Left lobe of liver (tissue), 2 donors: Measurements from ENCODE around the gene C1RL. TPM values are rescaled to one million over a fixed set of nuclear protein-coding genes. Genes with fewer than 3 reads are reported as not detected.
"Not testable (repeated sequence)": the region's sequence is repeated elsewhere in the genome, so short reads cannot be mapped to it uniquely, and the experiment has no call there.

Experiments
- ATAC-seq: fragments of 200-7000 bp; cut with Tn5 transposase; one replicate; pipeline ENCODE4 v1.9.1; 2020; ENCODE audit warnings: mild to moderate bottlenecking, moderate library complexity
- DNase-seq: peaks from one replicate; pipeline ENCODE4 v3.0.0-alpha.2; 2020; ENCODE audit warnings: low spot score
- total RNA-seq: library from RNA; stranded (reverse); gene quantifications from one replicate; pipeline ENCODE4 v1.2.1, GENCODE V29; 2021
- donor health status: DM: no; HTN: no; CAD: no; lungs with moderate emphysema.
- donor health status: DM: no; HTN: yes; CAD: no.

C1RL gene
- total RNA-seq, 1 donor from 2014 or later = 243 TPM

GRCh38 chr12:7117670-7118069, 8.7 kb upstream of the C1RL start:
- DNase-seq = no peak
- peak; percentile 9 for ATAC-seq

- DNase-seq = no peak
- ATAC-seq = no peak
Observed at GRCh38 chr12:7116916-7117315, 7.9 kb upstream of the C1RL start.

- no peak for ATAC-seq
- no peak for DNase-seq
Observed at GRCh38 chr12:7116196-7116595, 7.2 kb upstream of the C1RL start.

DNA sequence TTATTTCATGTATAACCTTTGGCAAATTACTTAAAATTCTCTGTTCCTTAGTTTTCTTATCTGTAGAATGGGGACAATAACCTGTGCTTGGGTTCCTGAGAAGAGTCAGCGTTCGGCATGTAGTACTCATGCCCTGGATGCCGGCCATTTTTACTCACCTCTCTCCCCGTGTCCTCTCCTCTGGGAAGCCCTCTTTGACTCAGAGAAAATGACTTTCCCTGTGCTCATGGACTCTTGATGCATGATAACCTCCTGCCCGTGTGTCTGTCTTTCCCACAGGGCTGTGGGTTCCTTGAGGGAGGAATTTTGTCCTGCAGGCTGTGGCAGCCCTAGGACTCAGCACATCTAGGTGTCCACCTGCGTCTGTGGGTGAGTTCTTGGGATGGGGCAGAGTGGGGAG, 5.8 kb upstream of the C1RL start:
- DNase-seq = peak; percentile 33
- no peak for ATAC-seq

GRCh38 chr12:7114008-7114407, 5.0 kb upstream of the C1RL start:
- ATAC-seq (no peak), DNase-seq (peak; percentile 42)

DNA sequence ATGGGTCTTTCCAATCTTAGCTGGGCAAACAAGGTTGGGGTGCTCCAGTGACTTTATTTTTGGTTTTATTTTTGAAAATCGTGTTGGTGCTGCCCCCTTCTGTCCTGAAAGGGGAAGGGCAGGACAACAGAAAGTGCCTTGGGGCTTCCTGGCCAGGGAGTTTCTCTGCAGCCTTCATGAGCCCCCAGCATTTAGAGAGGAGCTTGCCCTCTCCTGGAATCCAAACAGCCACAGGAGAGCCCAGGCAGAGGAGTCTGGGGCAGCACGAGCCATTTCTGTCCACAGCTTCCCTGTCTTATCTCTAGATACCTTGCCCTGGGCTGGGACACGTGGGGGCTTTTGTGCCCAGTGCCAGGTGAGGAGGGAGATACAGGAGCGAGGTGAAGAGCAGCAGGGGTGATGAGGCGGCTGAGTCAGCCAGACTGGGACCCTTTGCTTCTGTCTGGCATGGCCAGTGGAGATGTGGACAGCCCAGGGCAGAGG, 4.4 kb upstream of the C1RL start:
- DNase-seq (no peak), ATAC-seq (peak; percentile 46)

DNA sequence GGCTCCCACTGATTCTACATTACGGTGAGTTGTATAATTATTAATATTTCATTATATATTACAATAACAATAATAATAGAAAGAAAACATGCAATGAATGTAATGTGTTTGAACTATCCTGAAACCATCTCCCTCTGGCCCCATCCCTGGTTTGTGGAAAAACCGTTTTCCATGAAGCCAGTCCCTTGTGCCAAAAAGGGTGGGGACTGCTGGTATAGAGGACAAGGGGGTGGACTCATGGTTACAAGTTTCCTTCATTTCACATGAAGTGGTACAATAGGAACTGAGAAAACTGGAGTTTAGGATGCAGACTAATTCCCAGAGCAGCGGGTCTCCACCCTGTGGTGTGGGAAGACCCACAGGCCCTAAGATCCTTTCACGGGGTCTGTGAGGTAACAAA, 3.0 kb upstream of the C1RL start:
- ATAC-seq = no peak
- no peak for DNase-seq

DNA sequence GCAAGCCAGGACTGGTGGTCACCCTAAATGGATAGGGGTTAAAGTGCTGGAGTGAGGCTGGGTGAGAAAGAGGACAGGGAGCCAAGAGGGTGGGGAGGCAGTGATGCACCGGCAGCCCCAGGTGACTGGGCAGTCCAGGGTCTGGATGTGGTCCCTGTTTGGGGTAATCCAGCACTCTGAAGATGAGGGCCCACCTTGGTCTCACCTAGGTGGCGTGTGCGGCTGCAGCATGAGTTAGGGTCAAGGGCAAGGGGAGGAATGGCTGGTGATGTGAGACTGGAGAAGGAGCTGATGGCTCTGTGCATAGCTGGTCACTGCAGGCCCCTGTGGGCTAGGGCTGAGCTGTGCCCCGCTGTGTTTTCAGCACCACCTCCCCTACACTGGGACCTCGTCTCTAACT, 1.6 kb upstream of the C1RL start:
- DNase-seq = no peak
- ATAC-seq = no peak

GRCh38 chr12:7109572-7109920, 532 bp upstream of the C1RL start:
- no peak for ATAC-seq
- DNase-seq = no peak

GRCh38 chr12:7108003-7108795, 815 bp downstream of the C1RL start:
- DNase-seq = peak; percentile 82
- peak; percentile 77 for ATAC-seq

DNA sequence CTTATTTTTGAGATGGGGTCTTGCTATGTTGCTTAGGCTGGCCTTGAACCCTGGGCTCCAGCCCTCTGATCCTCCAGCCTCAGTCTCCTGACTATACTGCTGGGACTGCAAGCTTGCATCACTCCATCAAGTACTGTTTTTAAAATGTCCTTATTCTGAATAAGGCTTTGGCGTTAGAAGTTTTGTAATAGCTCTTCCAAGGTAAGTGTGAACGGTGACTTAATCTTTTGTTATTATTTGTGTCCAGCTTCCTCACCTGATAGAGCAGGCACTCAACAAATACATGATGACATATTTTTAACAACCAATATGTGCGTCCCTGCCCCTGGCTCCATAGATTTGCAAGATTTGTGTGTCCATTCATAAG, 1.4 kb downstream of the C1RL start:
- ATAC-seq (no peak), DNase-seq (no peak)

- not testable (repeated sequence) for ATAC-seq, DNase-seq
Observed at GRCh38 chr12:7107181-7107580, 1.8 kb downstream of the C1RL start.

- DNase-seq (no peak), ATAC-seq (no peak)
Observed at GRCh38 chr12:7106082-7106481, 2.9 kb downstream of the C1RL start.

GRCh38 chr12:7103837-7104584, 5.0 kb downstream of the C1RL start:
- no peak for ATAC-seq

DNA sequence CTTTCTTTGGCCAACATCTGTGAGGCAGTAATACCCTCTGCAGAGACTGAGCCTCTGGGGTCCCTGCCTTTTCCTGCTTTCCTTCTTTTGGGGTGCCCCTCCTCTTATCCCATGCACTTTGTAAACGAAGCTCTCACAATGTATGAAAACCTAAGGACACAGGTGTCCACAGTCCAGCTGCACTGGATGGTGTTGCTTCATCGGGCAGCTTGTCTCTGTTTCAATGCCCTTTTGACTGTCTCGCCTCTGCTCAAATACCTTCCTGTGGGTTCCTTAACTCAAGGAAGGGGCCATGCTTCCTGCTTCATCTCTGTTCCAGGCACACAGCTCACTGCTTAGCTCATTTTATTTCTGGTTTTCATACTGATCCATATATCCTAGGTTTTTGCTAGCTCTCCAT, 6.4 kb downstream of the C1RL start:
- DNase-seq (no peak), ATAC-seq (peak; percentile 44)

More at GRCh38 chr12:7103837-7104584, 5.0 kb downstream of the C1RL start:
- no peak for DNase-seq

DNA sequence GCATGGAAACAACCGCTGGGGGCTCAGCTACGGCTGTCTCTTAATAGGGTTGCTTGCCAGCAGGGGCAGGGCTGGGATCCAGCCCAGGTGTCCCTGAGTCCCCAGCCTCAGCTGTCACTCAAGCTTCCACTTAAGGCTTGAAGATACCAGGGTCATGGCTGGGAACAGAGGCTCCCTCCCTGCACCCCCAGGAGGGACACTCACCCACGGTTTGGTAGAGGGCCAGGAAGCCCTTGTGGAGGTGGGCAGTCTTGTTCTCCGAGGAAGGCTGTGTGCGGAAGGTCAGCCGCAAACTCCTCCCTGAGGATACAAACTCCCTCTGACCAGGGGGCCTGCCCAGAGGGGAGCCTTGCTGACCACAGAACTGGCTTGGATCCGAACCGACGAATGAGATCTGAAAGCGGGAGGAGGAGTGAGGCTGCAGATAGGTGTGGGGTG, 7.3 kb downstream of the C1RL start:
- no peak for DNase-seq
- ATAC-seq = peak; percentile 14

DNA sequence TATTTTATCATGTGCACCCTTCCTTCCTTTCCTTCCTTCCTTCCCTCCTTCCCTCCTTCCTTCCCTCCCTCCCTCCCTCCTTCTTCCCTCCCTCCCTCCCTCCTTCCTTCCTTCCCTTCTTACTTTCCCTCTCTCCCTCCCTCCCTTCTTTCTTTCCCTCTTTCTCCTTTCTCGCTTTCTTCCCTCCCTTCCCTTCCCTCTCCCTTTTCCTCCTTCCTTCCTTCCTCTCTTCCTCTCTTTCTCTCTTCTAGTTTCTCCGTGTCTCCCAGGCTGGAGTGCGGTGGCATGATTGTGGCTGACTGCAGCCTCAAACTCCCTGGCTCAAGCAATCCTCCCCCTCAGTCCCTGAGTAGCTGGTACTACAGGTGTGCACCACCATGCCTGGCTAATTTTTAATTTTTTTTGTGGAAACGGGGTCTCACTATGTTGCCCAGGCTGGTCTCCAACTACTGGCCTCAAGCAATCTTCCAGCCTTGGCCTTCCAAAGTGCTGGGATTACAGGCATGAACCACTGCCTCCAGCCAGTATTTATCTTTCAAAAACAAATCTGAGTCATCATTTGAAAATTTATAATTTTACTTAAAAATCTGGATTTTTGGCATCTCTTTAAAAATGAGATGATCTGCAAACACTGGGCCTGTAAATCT, 7.8 kb downstream of the C1RL start:
- ATAC-seq = no peak
- DNase-seq = no peak

- DNase-seq = no peak
- no peak for ATAC-seq
Observed at GRCh38 chr12:7100239-7100638, 8.8 kb downstream of the C1RL start.

DNA sequence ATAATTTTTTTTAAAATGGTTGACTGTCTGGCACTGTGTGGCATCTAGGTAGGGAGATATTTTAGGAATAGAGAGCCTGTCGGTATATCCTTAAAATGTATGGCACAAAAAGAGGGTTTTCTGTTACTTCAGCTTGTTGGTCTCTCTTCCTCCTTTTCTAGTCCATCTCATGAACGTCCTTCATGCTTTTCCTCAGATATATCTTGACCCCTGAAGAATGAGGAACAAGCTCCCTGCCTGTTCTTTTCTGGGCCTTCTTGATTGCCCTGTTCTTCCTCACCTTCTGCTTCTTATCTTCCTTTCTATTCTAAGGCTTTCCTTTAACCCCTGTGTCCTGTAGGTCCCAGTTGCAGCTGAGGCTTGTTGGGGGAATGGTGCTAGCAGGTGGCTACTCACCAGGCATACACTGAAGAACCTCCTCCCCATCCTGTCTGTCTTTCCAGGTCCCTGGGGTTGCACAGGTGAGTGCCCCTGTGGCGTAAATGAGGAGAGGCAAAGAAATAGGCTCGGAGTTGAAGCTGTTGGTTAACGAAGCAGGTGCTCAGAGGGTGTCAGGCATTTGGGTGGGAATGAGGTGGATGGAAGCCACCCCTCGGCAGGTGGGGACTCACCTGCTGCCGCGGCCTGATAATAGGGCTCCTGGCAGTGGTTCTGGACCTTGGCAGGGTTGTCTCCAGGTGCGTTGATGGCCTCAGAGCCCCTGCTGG, 9.6 kb downstream of the C1RL start:
- ATAC-seq = no peak

DNA sequence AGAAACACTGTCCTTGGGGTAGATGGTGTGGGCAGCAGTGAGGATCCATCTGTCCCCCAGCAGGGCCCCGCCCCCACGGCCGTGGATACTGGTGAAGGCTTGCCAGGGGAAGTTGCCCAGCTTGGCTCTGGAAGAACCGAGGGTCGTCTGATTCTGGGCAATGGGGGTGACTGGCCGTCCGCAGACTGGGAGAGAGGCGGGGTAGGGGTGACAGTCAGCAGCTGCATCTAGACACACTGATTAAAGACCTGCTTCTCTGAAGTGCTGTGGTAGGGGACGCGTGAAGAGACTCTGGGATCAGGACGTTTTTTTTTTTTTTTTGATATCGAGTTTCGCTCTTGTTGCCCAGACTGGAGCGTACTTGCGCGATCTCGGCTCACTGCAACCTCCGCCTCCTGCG, 12.0 kb downstream of the C1RL start:
- no peak for ATAC-seq
- no peak for DNase-seq

More for the DNA sequence above, 9.6 kb downstream of the C1RL start:
- DNase-seq = no peak
